ENCODE measurements around the gene MRPL16. TPM values are rescaled to one million over a fixed set of nuclear protein-coding genes. Genes with fewer than 3 reads are reported as not detected.
A peak's percentile ranks its signal among the peaks of the same experiment; 100 is the strongest.

The MRPL16 gene
- total and polyA plus RNA-seq, 4 experiments from 2014 or later, result 33.2 to 92.2 (median 60.7) TPM

DNA sequence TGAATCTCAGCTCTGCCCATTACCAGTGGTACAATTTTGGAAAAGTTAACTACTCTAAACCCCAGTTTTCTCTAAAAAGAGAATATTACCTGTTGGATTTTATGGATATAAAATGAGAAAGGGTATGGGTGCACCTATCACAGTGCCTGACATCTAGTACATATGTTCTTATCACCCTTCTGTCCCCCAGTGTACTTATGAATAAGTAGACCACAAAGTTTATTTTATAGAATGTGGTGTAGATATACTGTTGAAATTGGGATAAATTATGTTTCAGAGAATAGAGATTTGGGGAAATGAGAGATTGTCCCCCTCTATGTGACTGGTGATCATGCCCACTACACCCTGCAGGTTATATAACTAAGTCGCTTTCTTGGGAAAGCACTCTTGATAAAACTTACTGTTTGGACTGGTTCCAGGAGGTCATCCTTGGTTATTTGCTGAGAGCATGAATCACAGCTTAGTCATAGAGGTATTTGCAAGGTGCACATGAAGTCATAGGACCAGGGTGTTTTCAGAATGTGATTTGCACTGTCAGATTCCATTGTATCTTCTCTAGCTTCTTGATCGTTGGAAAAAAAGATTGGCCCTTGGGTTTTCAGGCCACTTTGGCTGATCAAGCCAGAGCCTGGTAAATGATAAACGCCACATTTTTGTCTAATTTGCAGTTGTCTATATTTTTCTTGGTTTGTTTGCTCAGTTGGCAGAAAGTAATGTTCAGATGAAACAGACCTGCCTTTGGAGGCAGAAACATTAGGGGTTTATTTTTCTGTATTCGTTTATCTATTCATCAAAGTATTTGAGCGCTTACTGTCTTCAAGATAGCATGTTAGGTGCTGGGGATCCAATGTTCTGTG, 34.1 kb downstream of the MRPL16 start:
- no peak for DNase-seq
- peak overlapping the region in 2 of 7 donors; percentile 30 to 55 for H3K27ac Mint-ChIP-seq
- H3K27me3 Mint-ChIP-seq, result no peaks in the 10 kb centered on the region
- peaks cover 9 to 17% of the 10 kb centered on the region in 2 donors for H3K36me3 Mint-ChIP-seq
- H3K9me3 ChIP-seq (ENCODE audit: control insufficient read depth in 1 of 2, low read length in 2 of 2), result no peaks in the 10 kb centered on the region
- H3K4me3 Mint-ChIP-seq, result no peak overlapping the region
- no peaks in the 10 kb centered on the region for H3K36me3 ChIP-seq (ENCODE audit: insufficient read depth, low read length)
- ChIA-PET POLR2A (ENCODE audit: partially characterized antibody) (no interaction called here), CTCF (ENCODE audit: partially characterized antibody) (interaction anchor here (4.9 kb wide), 1 partner anchor 22 kb away, joined by 21 read pairs; the partner anchor contains the start of gene STX3)
- H3K4me1 Mint-ChIP-seq, result peaks cover 10 to 55% (median 25%) of the 10 kb centered on the region in 4 donors
- peaks cover 16% of the 10 kb centered on the region for H3K4me1 ChIP-seq (ENCODE audit: insufficient read depth, low read length)
- no peak overlapping the region for H3K27ac ChIP-seq (ENCODE audit: low read depth, low read length)
- H3K9me3 Mint-ChIP-seq, result no peaks in the 10 kb centered on the region
- no peaks in the 10 kb centered on the region for H3K27me3 ChIP-seq (ENCODE audit: insufficient read depth, low read length)
- H3K4me3 ChIP-seq (ENCODE audit: low read length in 2 of 2), result no peak overlapping the region
- intact Hi-C loops (cut with micrococcal nuclease), result no loop called here

- intact Hi-C loops (cut with micrococcal nuclease), result no loop called here
- CTCF ChIA-PET (ENCODE audit: partially characterized antibody), result interaction anchor here (0.6 to 4.1 kb wide), 4 partner anchors 18 to 50 kb away, joined by 3 to 24 read pairs (median 4); partner anchors contain the start of gene STX3
- peaks cover 2 to 6% of the 10 kb centered on the region in 2 donors for H3K36me3 Mint-ChIP-seq
- DNase-seq, result peak in 3 of 5 donors; percentile 24 to 43 (median 38)
- H3K27ac ChIP-seq (ENCODE audit: low read depth, low read length), result no peak overlapping the region
- H3K9me3 ChIP-seq (ENCODE audit: control insufficient read depth in 1 of 2, low read length in 2 of 2), result no peaks in the 10 kb centered on the region
- POLR2A ChIA-PET (ENCODE audit: partially characterized antibody), result interaction anchor here (0.7 to 1.6 kb wide), 5 partner anchors 18 to 212 kb away, joined by 3 to 6 read pairs (median 4); partner anchors contain the start of gene STX3
- H3K4me3 ChIP-seq (ENCODE audit: low read length in 2 of 2), result no peak overlapping the region
- no peaks in the 10 kb centered on the region for H3K27me3 Mint-ChIP-seq
- no peaks in the 10 kb centered on the region for H3K36me3 ChIP-seq (ENCODE audit: insufficient read depth, low read length)
- no peaks in the 10 kb centered on the region for H3K27me3 ChIP-seq (ENCODE audit: insufficient read depth, low read length)
- peaks cover 11 to 50% (median 30%) of the 10 kb centered on the region in 4 donors for H3K4me1 Mint-ChIP-seq
- peaks cover 37% of the 10 kb centered on the region for H3K4me1 ChIP-seq (ENCODE audit: insufficient read depth, low read length)
- peak overlapping the region in 6 of 8 donors; percentile 3 to 72 (median 63) for H3K4me3 Mint-ChIP-seq
- no peaks in the 10 kb centered on the region for H3K9me3 Mint-ChIP-seq
- peak overlapping the region in 4 of 7 donors; percentile 0 to 93 (median 68) for H3K27ac Mint-ChIP-seq
Observed at GRCh38 chr11:59773083-59773440, 37.5 kb downstream of the MRPL16 start.

- H3K27ac ChIP-seq (ENCODE audit: low read depth, low read length), result no peak overlapping the region
- Mint-ChIP-seq H3K4me3 (peak overlapping the region in 4 of 8 donors; percentile 15 to 65 (median 45)), H3K27ac (peak overlapping the region in 1 of 7 donors; percentile 14)
Observed at GRCh38 chr11:59771605-59772004, 39.0 kb downstream of the MRPL16 start.

GRCh38 chr11:59770869-59771268, 39.7 kb downstream of the MRPL16 start:
- Mint-ChIP-seq H3K27ac (no peak overlapping the region), H3K4me1 (peaks cover 15 to 36% (median 35%) of the 10 kb centered on the region in 4 donors), H3K9me3 (no peaks in the 10 kb centered on the region), H3K4me3 (peak overlapping the region in 1 of 8 donors; percentile 3), H3K36me3 (peaks cover 2 to 6% of the 10 kb centered on the region in 2 donors), H3K27me3 (peaks cover 0 to 2% of the 10 kb centered on the region in 2 donors)
- Histone ChIP-seq H3K27me3 (ENCODE audit: insufficient read depth, low read length) (no peaks in the 10 kb centered on the region), H3K4me3 (ENCODE audit: low read length in 2 of 2) (no peak overlapping the region), H3K9me3 (ENCODE audit: control insufficient read depth in 1 of 2, low read length in 2 of 2) (no peaks in the 10 kb centered on the region), H3K27ac (ENCODE audit: low read depth, low read length) (no peak overlapping the region), H3K36me3 (ENCODE audit: insufficient read depth, low read length) (no peaks in the 10 kb centered on the region), H3K4me1 (ENCODE audit: insufficient read depth, low read length) (peaks cover 59% of the 10 kb centered on the region)
- intact Hi-C loops (cut with micrococcal nuclease), result no loop called here
- no peak for DNase-seq
- CTCF ChIA-PET (ENCODE audit: partially characterized antibody), result interaction anchor here (1.4 to 4.1 kb wide), 2 partner anchors 16 to 31 kb away, joined by 3 to 24 read pairs; partner anchors contain the start of gene STX3
- POLR2A ChIA-PET (ENCODE audit: partially characterized antibody), result interaction anchor here (1.0 kb wide), 1 partner anchor 15 kb away, joined by 3 read pairs; the partner anchor contains the start of gene STX3

More at GRCh38 chr11:59771605-59772004, 39.0 kb downstream of the MRPL16 start:
- Histone ChIP-seq H3K4me1 (ENCODE audit: insufficient read depth, low read length) (peaks cover 52% of the 10 kb centered on the region), H3K27me3 (ENCODE audit: insufficient read depth, low read length) (no peaks in the 10 kb centered on the region), H3K36me3 (ENCODE audit: insufficient read depth, low read length) (no peaks in the 10 kb centered on the region), H3K4me3 (ENCODE audit: low read length in 2 of 2) (no peak overlapping the region), H3K9me3 (ENCODE audit: control insufficient read depth in 1 of 2, low read length in 2 of 2) (no peaks in the 10 kb centered on the region)
- H3K27me3 Mint-ChIP-seq, result no peaks in the 10 kb centered on the region
- POLR2A ChIA-PET (ENCODE audit: partially characterized antibody), result interaction anchor here (1.0 to 1.4 kb wide), 2 partner anchors 16 to 30 kb away, joined by 3 to 4 read pairs; partner anchors contain the start of gene STX3
- intact Hi-C loops (cut with micrococcal nuclease), result no loop called here
- CTCF ChIA-PET (ENCODE audit: partially characterized antibody), result interaction anchor here (1.2 to 4.1 kb wide), 2 partner anchors 14 to 17 kb away, joined by 3 to 24 read pairs; partner anchors contain the start of gene STX3
- peaks cover 2 to 6% of the 10 kb centered on the region in 2 donors for H3K36me3 Mint-ChIP-seq
- peaks cover 11 to 39% (median 33%) of the 10 kb centered on the region in 4 donors for H3K4me1 Mint-ChIP-seq
- DNase-seq, result no peak
- H3K9me3 Mint-ChIP-seq, result no peaks in the 10 kb centered on the region

- POLR2A ChIA-PET (ENCODE audit: partially characterized antibody), result no interaction called here
- Mint-ChIP-seq H3K36me3 (peaks cover 2 to 6% of the 10 kb centered on the region in 2 donors), H3K4me1 (peaks cover 15 to 36% (median 35%) of the 10 kb centered on the region in 4 donors), H3K9me3 (no peaks in the 10 kb centered on the region), H3K27ac (no peak overlapping the region), H3K27me3 (peaks cover 0 to 2% of the 10 kb centered on the region in 2 donors), H3K4me3 (no peak overlapping the region)
- peaks cover 62% of the 10 kb centered on the region for H3K4me1 ChIP-seq (ENCODE audit: insufficient read depth, low read length)
- intact Hi-C loops (cut with micrococcal nuclease), result no loop called here
- no peak overlapping the region for H3K4me3 ChIP-seq (ENCODE audit: low read length in 2 of 2)
- H3K36me3 ChIP-seq (ENCODE audit: insufficient read depth, low read length), result no peaks in the 10 kb centered on the region
- H3K27me3 ChIP-seq (ENCODE audit: insufficient read depth, low read length), result no peaks in the 10 kb centered on the region
- CTCF ChIA-PET (ENCODE audit: partially characterized antibody), result interaction anchor here (1.4 to 4.1 kb wide), 2 partner anchors 16 to 32 kb away, joined by 3 to 24 read pairs; partner anchors contain the start of gene STX3
- no peak for DNase-seq
- H3K9me3 ChIP-seq (ENCODE audit: control insufficient read depth in 1 of 2, low read length in 2 of 2), result no peaks in the 10 kb centered on the region
- H3K27ac ChIP-seq (ENCODE audit: low read depth, low read length), result no peak overlapping the region
Observed at GRCh38 chr11:59770319-59770718, 40.3 kb downstream of the MRPL16 start.

DNA sequence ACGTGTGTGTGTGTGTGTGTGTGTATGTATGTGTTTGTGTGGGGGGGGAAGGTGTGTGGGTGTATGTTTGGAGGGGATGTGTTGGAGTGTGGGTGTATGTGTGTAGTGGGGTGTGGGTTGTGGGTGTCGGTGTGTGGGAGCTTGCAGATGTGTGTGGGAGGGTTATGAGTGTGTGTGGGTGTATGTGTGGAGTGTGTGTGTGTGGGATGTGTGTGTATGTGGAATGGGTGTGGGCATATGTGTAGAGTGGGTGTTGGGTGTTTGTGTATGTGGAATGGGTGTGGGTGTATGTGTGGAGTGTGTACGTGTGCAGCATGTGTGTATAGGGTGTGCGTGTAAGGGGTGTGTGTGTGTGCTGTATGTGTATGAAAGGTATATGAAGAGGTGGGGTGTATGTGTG, 40.8 kb downstream of the MRPL16 start:
- Mint-ChIP-seq H3K27ac (no peak overlapping the region), H3K4me3 (no peak overlapping the region), H3K36me3 (peaks cover 0 to 3% of the 10 kb centered on the region in 2 donors), H3K27me3 (peaks cover 0 to 2% of the 10 kb centered on the region in 2 donors), H3K4me1 (peaks cover 20 to 38% (median 35%) of the 10 kb centered on the region in 4 donors), H3K9me3 (no peaks in the 10 kb centered on the region)
- intact Hi-C loops (cut with micrococcal nuclease), result no loop called here
- H3K4me1 ChIP-seq (ENCODE audit: insufficient read depth, low read length), result peaks cover 62% of the 10 kb centered on the region
- POLR2A ChIA-PET (ENCODE audit: partially characterized antibody), result no interaction called here
- no peak overlapping the region for H3K4me3 ChIP-seq (ENCODE audit: low read length in 2 of 2)
- CTCF ChIA-PET (ENCODE audit: partially characterized antibody), result interaction anchor here (1.4 to 5.1 kb wide), 3 partner anchors 15 to 32 kb away, joined by 3 to 32 read pairs (median 24); partner anchors contain the start of gene STX3
- no peak overlapping the region for H3K27ac ChIP-seq (ENCODE audit: low read depth, low read length)
- no peaks in the 10 kb centered on the region for H3K27me3 ChIP-seq (ENCODE audit: insufficient read depth, low read length)
- DNase-seq, result no peak
- H3K9me3 ChIP-seq (ENCODE audit: control insufficient read depth in 1 of 2, low read length in 2 of 2), result no peaks in the 10 kb centered on the region
- H3K36me3 ChIP-seq (ENCODE audit: insufficient read depth, low read length), result no peaks in the 10 kb centered on the region

DNA sequence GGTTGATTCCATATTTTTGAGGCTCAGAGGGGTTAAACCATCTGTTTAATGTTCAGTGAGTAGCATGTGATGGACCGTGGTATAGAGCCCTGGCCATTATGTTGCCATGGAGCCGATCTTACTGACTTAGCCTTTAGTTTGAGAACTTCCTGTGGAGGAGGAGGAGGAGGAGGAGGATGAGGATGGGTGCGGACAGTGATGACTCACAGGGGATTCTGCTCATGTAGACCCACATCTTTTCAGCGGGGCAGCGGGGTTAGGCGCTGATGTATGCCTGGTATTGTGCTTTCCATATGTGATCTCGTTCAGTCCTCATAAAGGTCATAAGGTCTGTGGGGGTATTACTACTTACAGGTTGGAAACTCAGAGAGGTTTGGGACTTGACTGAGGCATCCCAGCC, 41.5 kb downstream of the MRPL16 start:
- ChIA-PET CTCF (ENCODE audit: partially characterized antibody) (interaction anchor here (5.1 kb wide), 1 partner anchor 32 kb away, joined by 32 read pairs; no protein-coding TSS in a partner anchor), POLR2A (ENCODE audit: partially characterized antibody) (no interaction called here)
- H3K4me1 ChIP-seq (ENCODE audit: insufficient read depth, low read length), result peaks cover 62% of the 10 kb centered on the region
- H3K4me1 Mint-ChIP-seq, result peaks cover 21 to 42% (median 39%) of the 10 kb centered on the region in 4 donors
- no peaks in the 10 kb centered on the region for H3K9me3 ChIP-seq (ENCODE audit: control insufficient read depth in 1 of 2, low read length in 2 of 2)
- H3K27me3 Mint-ChIP-seq, result peaks cover 0 to 2% of the 10 kb centered on the region in 2 donors
- no peaks in the 10 kb centered on the region for H3K27me3 ChIP-seq (ENCODE audit: insufficient read depth, low read length)
- no peaks in the 10 kb centered on the region for H3K9me3 Mint-ChIP-seq
- H3K4me3 Mint-ChIP-seq, result no peak overlapping the region
- DNase-seq, result no peak
- no peak overlapping the region for H3K27ac ChIP-seq (ENCODE audit: low read depth, low read length)
- H3K4me3 ChIP-seq (ENCODE audit: low read length in 2 of 2), result no peak overlapping the region
- H3K36me3 Mint-ChIP-seq, result peaks cover 0 to 3% of the 10 kb centered on the region in 2 donors
- no peak overlapping the region for H3K27ac Mint-ChIP-seq
- intact Hi-C loops (cut with micrococcal nuclease), result no loop called here
- no peaks in the 10 kb centered on the region for H3K36me3 ChIP-seq (ENCODE audit: insufficient read depth, low read length)

All from CD4-positive, alpha-beta memory T cell (primary cell).